H1 (cell line): ENCODE results near the gene CDK10. TPM values are rescaled to one million over a fixed set of nuclear protein-coding genes. Genes with fewer than 3 reads are reported as not detected.

Source experiments
- EP300 ChIP-seq, 2 experiments: IDR thresholded peaks; 1 replicate in 1 of 2; 2 replicates in 1 of 2; pipeline ENCODE4 v1.6.1; 2011 to 2012; ENCODE audit warnings: low read depth in 2 of 2, low read length in 2 of 2, mild to moderate bottlenecking in 2 of 2, borderline replicate concordance in 1 of 2, inconsistent platforms in 1 of 2, moderate library complexity in 1 of 2
- NANOG ChIP-seq: IDR thresholded peaks from 2 replicates; pipeline ENCODE4 v1.6.1; 2011; ENCODE audit warnings: low read length, low read depth, mild to moderate bottlenecking, inconsistent platforms; ENCODE audit not compliant: insufficient read depth, poor library complexity, severe bottlenecking
- RAD21 ChIP-seq, 2 experiments: IDR thresholded peaks in 1 of 2; conservative IDR thresholded peaks in 1 of 2; 2 replicates each; pipeline ENCODE4 v1.6.1; 2011; ENCODE audit warnings: low read depth in 2 of 2, low read length in 2 of 2, improper control_type of control experiment in 1 of 2, inconsistent platforms in 1 of 2, mild to moderate bottlenecking in 1 of 2, moderate library complexity in 1 of 2
- RBBP5 ChIP-seq: IDR thresholded peaks from 2 replicates; pipeline ENCODE4 v1.7.1; 2012; ENCODE audit warnings: low read depth, mild to moderate bottlenecking, inconsistent platforms, low read length, moderate library complexity, borderline replicate concordance
- SUZ12 ChIP-seq: fragments of 200-600 bp; sonication (generic); IDR thresholded peaks from 2 replicates; pipeline ENCODE4 v1.6.1; 2012; ENCODE audit warnings: mild to moderate bottlenecking, inconsistent platforms, low read length, moderate library complexity, mixed read lengths
- TAF1 ChIP-seq: IDR thresholded peaks from 2 replicates; pipeline ENCODE4 v1.6.1; 2011; ENCODE audit warnings: mild to moderate bottlenecking, low read depth, low read length
- ZNF274 ChIP-seq: IDR thresholded peaks from 2 replicates; pipeline ENCODE4 v1.7.0; 2012; ENCODE audit warnings: low read length, borderline replicate concordance; ENCODE audit errors: extremely low read depth
- polyA plus RNA-seq, 7 experiments: library from polyadenylated mRNA; depleted of rRNA in 3 of 7; stranded (reverse) in 5 of 7; unstranded in 2 of 7; fragments of >200 nt in 5 of 7; fragments of 200-250 nt in 2 of 7; gene quantifications; 1 replicate in 5 of 7; 2 replicates in 1 of 7; 4 replicates in 1 of 7; pipeline versions ENCODE4 v1.2.1 to v1.2.3, GENCODE V29; 2011 to 2013; ENCODE audit warnings: missing spikeins in 2 of 7, mixed read lengths in 2 of 7
- total RNA-seq: library from RNA; stranded (reverse); fragmentation: NEBNext Ultra II Directional; extraction: Animal tissue kit (Norgen Biotek cat#: 25700); gene quantifications from 2 replicates; pipeline ENCODE4 v1.2.1, GENCODE V29; 2021
- TF ChIP-seq, protein P1 (sequence below): fragments of 300-600 bp; sonication (generic); IDR thresholded peaks from 2 replicates; pipeline ENCODE4 v1.7.1; 2012; ENCODE audit warnings: low read length, moderate library complexity, mild to moderate bottlenecking, inconsistent platforms; ENCODE audit not compliant: insufficient replicate concordance

The CDK10 gene
- total and polyA plus RNA-seq, 2 of the 8 experiments (the other 6 are each of a cell fraction or from before 2014, with no cell fraction given), result 49.5 to 83.9 TPM

DNA sequence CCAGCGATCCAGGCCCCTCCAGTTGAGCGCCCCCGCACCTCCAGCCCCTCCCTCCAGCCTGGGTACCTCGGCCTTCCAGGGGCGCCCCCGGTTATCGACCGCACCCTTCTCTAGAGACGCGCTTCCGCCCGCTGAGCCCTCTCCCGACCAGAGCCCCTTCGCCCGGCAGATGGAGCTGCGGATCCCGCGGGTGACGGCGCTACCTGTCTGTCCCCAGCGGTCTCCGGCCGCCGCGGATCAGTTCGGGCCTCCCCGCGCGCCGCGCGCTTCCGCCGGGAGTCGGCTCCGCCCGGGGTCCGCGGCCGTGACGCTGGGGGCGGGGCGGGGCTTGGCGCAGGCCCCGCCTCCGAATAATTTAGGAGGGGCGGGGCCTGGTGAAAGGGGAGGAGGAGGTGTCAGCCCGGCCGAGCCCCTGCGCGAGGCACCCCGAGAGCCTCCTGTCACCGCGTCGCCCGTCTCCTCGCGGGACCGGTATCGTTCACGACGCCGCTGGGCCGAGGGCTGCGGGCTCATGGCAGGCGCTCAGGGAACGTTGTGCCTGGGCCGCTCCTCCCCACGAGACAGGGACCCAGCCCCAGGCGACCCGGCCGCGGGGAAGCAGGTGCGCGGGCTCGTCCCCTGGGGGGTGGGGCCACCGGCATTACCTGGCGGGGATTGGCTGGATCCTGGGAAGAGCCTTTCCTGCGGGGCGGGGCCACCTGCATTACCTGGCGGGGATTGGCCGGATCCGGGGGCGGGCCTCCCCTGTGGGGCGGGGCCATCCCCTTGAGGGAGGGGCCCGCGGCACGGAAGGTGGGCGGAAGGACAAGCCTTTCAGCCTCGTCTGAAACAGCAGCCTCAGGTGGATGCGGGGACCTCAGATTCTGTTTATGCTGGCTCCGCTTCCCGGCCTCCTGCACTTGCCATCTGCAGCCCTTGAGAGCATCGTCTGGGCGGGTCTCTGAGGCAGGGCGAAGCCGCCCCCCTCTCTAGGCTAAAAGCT is 15.2 kb downstream of the CDK10 start, which contains the start of gene SPATA2L (continued):
- TF ChIP-seq SUZ12 (no peak), RAD21 (IDR thresholded peaks at IDR 0.05 in 1 of 2, conservative IDR thresholded peaks at IDR 0.05 in 1 of 2; ENCODE audit: low read depth in 2 of 2, low read length in 2 of 2) (no peak), TAF1 (peak; percentile 84; the same call in 1 of the 2 replicates), EP300 (IDR thresholded peaks at IDR 0.05; ENCODE audit: borderline replicate concordance in 1 of 2, low read depth in 2 of 2, low read length in 2 of 2) (no peak), NANOG (no peak), RBBP5 (0 out of 2 replicates have a peak, but pooled peaks have one; percentile 0), ZNF274 (no peak)
- TF ChIP-seq, protein P1, sequence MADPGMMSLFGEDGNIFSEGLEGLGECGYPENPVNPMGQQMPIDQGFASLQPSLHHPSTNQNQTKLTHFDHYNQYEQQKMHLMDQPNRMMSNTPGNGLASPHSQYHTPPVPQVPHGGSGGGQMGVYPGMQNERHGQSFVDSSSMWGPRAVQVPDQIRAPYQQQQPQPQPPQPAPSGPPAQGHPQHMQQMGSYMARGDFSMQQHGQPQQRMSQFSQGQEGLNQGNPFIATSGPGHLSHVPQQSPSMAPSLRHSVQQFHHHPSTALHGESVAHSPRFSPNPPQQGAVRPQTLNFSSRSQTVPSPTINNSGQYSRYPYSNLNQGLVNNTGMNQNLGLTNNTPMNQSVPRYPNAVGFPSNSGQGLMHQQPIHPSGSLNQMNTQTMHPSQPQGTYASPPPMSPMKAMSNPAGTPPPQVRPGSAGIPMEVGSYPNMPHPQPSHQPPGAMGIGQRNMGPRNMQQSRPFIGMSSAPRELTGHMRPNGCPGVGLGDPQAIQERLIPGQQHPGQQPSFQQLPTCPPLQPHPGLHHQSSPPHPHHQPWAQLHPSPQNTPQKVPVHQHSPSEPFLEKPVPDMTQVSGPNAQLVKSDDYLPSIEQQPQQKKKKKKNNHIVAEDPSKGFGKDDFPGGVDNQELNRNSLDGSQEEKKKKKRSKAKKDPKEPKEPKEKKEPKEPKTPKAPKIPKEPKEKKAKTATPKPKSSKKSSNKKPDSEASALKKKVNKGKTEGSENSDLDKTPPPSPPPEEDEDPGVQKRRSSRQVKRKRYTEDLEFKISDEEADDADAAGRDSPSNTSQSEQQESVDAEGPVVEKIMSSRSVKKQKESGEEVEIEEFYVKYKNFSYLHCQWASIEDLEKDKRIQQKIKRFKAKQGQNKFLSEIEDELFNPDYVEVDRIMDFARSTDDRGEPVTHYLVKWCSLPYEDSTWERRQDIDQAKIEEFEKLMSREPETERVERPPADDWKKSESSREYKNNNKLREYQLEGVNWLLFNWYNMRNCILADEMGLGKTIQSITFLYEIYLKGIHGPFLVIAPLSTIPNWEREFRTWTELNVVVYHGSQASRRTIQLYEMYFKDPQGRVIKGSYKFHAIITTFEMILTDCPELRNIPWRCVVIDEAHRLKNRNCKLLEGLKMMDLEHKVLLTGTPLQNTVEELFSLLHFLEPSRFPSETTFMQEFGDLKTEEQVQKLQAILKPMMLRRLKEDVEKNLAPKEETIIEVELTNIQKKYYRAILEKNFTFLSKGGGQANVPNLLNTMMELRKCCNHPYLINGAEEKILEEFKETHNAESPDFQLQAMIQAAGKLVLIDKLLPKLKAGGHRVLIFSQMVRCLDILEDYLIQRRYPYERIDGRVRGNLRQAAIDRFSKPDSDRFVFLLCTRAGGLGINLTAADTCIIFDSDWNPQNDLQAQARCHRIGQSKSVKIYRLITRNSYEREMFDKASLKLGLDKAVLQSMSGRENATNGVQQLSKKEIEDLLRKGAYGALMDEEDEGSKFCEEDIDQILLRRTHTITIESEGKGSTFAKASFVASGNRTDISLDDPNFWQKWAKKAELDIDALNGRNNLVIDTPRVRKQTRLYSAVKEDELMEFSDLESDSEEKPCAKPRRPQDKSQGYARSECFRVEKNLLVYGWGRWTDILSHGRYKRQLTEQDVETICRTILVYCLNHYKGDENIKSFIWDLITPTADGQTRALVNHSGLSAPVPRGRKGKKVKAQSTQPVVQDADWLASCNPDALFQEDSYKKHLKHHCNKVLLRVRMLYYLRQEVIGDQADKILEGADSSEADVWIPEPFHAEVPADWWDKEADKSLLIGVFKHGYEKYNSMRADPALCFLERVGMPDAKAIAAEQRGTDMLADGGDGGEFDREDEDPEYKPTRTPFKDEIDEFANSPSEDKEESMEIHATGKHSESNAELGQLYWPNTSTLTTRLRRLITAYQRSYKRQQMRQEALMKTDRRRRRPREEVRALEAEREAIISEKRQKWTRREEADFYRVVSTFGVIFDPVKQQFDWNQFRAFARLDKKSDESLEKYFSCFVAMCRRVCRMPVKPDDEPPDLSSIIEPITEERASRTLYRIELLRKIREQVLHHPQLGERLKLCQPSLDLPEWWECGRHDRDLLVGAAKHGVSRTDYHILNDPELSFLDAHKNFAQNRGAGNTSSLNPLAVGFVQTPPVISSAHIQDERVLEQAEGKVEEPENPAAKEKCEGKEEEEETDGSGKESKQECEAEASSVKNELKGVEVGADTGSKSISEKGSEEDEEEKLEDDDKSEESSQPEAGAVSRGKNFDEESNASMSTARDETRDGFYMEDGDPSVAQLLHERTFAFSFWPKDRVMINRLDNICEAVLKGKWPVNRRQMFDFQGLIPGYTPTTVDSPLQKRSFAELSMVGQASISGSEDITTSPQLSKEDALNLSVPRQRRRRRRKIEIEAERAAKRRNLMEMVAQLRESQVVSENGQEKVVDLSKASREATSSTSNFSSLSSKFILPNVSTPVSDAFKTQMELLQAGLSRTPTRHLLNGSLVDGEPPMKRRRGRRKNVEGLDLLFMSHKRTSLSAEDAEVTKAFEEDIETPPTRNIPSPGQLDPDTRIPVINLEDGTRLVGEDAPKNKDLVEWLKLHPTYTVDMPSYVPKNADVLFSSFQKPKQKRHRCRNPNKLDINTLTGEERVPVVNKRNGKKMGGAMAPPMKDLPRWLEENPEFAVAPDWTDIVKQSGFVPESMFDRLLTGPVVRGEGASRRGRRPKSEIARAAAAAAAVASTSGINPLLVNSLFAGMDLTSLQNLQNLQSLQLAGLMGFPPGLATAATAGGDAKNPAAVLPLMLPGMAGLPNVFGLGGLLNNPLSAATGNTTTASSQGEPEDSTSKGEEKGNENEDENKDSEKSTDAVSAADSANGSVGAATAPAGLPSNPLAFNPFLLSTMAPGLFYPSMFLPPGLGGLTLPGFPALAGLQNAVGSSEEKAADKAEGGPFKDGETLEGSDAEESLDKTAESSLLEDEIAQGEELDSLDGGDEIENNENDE, result no peak
